Kidney glomerular epithelial cell (primary cell): ENCODE results near the gene SGCD.
A peak's percentile ranks its signal among the peaks of the same experiment; 100 is the strongest.

Experiments used
- DNase-seq: peaks from one replicate; lab custom pipeline; 2025; lab: John Stamatoyannopoulos, UW

Gene SGCD

GRCh38 chr5:156361436-156362109 is 34.6 kb downstream of the SGCD start:
- no peak for DNase-seq

GRCh38 chr5:156363861-156364260 is 36.9 kb downstream of the SGCD start:
- DNase-seq, result no peak

GRCh38 chr5:156366521-156366920 is 39.6 kb downstream of the SGCD start:
- no peak for DNase-seq

- no peak for DNase-seq
Measured at GRCh38 chr5:156367597-156367996, 40.6 kb downstream of the SGCD start.

- DNase-seq, result no peak
Measured at GRCh38 chr5:156375895-156376495, 49.0 kb downstream of the SGCD start.

GRCh38 chr5:156376751-156377150 is 49.8 kb downstream of the SGCD start:
- no peak for DNase-seq

GRCh38 chr5:156378159-156378558 is 51.2 kb downstream of the SGCD start:
- no peak for DNase-seq

DNA sequence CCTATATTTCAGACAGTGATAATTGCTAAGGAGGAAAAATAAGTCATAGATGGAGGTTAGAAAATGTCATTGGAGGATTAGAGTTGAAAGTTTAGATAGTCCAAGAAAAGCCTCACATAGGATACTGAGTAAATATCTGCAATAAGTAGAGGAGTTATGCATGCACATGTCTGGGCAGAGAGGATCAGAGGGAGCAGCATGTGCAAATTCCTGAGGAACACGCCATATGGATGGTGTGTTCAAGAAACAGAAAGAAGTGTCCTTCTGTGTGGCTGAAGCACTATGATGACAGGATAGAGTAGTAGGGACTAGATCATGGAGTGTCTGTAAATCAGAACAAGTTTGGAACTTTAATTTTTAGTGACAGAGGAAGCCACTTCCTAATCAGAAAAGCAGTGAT is 52.2 kb downstream of the SGCD start:
- no peak for DNase-seq

DNA sequence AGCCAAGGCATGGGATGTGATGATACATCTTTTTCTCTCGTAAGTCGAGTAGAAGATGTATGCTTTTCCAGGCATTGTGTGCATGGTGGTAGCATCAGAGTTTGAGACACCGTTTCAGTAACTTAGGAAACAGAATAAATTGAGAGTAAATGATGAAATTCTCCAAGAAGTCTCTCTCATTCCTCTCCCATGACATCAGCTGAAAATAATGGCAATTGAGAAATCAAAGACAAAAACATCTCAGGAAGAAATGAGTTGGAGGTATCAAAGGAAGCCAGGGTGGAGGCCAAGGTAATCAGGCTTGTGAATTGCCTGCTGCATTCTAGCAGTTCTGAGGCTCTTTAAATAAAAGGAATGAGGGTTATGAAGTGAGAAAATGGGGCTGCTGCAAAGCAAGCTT is 53.9 kb downstream of the SGCD start:
- peak; percentile 53 for DNase-seq

GRCh38 chr5:156383510-156384265 is 56.7 kb downstream of the SGCD start:
- DNase-seq, result no peak

GRCh38 chr5:156385416-156385815 is 58.5 kb downstream of the SGCD start:
- DNase-seq, result no peak

GRCh38 chr5:156386976-156387375 is 60.0 kb downstream of the SGCD start:
- no peak for DNase-seq

DNA sequence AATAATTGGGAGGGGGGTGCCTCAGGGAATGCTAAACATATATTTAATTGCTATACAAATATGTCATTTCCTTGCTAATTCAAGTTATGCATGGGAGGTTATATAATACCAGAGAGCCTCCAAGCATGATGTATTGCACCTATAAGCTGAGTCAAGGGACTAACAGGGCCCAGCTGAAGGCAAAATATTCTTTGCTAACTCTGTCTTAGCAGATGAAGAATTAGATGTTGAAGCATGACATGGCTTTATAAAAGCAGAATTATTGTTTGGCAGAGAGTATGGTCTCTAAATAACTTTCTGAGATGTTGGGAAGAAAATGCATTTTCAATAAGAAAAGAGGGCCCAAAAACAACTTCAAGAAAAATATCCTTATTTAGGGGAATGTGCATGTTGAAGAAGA is 60.4 kb downstream of the SGCD start:
- DNase-seq, result no peak

- DNase-seq, result no peak
Measured at GRCh38 chr5:156388233-156388632, 61.3 kb downstream of the SGCD start.

GRCh38 chr5:156391139-156391538 is 64.2 kb downstream of the SGCD start:
- no peak for DNase-seq

GRCh38 chr5:156393980-156394379 is 67.0 kb downstream of the SGCD start:
- no peak for DNase-seq

DNA sequence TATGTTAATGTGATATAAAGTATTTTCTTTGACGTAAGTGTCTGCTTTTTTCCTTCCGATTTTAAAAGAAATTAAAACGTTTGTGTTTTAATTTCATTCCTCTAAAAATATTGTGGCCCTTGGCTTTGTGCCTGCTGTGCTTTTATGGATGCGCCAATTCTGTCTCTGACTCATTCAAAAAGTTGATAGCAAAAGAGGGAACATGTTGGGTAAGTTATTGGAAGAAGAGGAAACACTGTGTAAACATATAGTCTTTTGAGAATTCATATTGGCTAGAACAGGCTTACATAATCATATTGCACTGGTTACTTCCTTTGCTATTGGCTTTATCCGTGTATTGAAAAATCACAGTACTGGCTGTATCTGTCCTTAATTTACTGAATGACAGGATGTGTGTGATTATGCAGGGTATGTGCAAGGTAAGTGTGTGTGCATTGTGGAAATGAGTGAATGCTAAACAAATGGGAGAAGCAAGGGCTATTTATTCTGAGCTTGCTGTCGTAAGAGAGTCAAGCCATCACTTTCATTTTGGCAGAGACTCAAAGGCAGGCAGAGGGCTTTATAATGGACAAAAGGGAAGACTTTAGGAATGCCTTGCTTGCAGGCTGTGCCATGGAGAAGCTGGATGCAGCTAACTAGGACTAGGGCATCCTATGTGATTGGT is 67.8 kb downstream of the SGCD start:
- DNase-seq, result no peak

GRCh38 chr5:156395306-156395675 is 68.3 kb downstream of the SGCD start:
- no peak for DNase-seq

GRCh38 chr5:156396063-156396829 is 69.3 kb downstream of the SGCD start:
- DNase-seq, result peak; percentile 72

DNA sequence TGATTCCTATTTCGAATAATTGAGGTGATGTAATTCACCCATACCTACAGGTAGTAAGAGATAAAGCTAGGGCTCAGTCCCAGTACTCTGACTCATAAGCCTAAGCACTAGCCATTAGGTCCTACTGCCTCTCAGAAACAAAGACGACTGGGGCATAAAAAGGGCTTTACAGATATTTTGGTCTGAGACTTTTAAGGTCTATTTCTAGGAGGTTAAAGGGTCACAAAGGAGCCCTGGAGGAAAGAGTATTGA is 69.8 kb downstream of the SGCD start:
- no peak for DNase-seq

- no peak for DNase-seq
Measured at GRCh38 chr5:156399323-156399722, 72.4 kb downstream of the SGCD start.

GRCh38 chr5:156400231-156400986 is 73.4 kb downstream of the SGCD start:
- no peak for DNase-seq
